ENCODE measurements around the gene FUT4.
"Not testable (repeated sequence)": the region's sequence is repeated elsewhere in the genome, so short reads cannot be mapped to it uniquely, and the experiment has no call there.

Gene FUT4

DNA sequence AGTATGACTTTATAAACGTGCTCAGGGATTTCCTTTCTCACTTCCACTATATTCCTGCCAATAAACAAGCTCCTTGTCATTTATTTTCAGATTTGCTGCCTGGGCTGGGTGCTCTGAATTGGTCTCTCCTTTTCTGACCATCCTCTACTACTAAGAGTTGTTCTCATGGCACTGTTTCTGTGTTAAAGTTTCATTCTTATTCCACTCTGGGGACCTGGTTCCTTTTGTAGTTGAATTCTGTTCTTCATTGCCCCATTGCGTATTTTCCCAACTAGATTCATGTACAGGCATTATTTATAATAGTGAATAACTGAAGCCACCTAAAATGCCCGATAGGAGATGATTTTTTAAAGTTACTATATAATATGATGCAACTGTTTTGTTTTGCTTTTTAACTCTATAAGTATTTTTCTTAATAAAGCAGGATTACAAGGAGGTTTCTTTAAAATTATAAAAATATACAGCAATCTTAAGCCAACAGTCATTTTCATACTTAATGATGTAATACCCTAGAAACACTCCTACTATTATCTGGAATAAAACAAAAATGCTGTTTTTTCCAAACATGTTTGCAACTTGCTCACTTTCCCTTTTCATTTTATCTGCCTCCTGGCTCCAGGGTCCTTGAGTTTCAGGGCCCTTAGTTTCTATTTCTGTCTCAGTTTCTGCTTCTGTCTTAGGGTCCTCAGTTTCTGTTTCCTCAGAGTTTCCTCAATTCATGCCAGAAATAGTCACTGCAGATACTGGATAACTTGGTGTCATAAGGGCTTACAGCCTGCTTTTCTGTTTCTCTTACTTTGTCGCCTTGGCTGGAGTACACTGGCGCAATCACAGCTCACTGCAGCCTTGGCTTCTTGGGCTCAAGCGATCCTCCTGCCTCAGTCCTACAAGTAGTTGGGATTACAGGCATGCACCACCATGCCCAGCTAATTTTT lies 9.8 kb upstream of the FUT4 start:
- no peak for DNase-seq

DNA sequence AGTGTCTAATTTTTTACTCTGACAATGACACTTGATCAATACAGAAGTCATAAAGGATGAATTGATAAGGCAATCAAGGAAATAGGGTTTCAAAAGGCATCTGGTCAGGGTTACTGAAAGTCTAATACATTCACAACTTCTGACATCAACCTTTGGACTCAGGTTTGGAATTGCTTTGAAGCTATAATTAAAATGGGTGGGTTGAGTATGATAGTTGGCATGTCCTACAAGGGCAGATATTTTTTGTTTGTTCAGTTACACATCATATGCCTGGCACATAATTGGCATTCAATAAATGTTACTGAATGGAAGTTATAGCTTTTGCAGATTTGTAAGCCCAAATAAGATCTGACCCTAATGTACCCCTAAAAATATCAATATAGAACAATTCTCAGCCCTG lies 7.3 kb upstream of the FUT4 start:
- DNase-seq = no peak

DNA sequence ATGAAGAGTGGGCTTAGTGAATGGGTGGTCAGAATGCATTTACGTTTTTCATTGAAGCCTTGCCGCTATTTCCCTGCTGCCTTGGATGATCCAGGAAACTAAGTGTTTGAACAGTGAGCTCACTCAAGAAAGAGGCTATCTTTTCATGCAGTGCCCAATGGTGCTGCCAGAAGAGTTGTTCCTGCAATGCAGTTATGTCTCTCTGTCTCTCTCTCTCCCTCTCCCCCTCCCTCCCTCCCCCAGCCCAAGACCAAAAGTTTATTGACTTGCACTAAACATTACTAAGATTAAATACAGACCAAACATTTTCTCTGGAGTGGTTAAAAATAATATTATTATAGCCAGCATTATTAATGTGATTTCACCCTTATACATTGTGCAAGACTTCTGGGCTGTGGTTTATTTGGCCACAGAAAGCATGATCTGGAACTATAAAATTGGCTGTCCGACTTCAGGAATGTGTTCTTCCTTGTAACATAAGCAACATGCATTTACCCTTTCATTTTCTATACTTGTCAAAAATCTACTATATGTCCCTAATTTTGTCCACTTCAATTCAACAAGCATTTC lies 6.6 kb upstream of the FUT4 start:
- DNase-seq = no peak

DNA sequence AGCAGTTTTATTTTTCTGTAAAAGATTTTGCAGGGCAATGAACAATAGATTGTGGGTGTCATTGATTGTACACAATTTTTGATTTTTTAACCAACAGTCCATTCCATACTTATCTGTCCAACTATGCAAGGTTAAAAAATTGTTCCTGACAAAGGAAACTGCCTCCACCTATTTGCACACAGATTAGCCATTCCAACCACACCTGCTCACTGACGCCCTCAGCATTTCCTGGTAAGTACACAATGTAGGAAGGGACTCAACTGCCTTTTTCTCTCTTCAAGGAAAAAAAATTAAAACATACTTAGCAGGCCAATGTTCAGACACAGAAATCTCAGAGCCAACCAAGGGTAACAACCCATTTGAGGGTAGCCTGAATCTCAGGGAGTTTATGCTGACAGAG lies 4.3 kb upstream of the FUT4 start:
- no peak for DNase-seq

DNA sequence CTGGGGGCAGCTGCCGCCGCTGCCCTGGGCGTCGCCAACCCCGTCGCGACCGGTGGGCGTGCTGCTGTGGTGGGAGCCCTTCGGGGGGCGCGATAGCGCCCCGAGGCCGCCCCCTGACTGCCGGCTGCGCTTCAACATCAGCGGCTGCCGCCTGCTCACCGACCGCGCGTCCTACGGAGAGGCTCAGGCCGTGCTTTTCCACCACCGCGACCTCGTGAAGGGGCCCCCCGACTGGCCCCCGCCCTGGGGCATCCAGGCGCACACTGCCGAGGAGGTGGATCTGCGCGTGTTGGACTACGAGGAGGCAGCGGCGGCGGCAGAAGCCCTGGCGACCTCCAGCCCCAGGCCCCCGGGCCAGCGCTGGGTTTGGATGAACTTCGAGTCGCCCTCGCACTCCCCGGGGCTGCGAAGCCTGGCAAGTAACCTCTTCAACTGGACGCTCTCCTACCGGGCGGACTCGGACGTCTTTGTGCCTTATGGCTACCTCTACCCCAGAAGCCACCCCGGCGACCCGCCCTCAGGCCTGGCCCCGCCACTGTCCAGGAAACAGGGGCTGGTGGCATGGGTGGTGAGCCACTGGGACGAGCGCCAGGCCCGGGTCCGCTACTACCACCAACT lies 1.0 kb downstream of the FUT4 start:
- no peak for DNase-seq

DNA sequence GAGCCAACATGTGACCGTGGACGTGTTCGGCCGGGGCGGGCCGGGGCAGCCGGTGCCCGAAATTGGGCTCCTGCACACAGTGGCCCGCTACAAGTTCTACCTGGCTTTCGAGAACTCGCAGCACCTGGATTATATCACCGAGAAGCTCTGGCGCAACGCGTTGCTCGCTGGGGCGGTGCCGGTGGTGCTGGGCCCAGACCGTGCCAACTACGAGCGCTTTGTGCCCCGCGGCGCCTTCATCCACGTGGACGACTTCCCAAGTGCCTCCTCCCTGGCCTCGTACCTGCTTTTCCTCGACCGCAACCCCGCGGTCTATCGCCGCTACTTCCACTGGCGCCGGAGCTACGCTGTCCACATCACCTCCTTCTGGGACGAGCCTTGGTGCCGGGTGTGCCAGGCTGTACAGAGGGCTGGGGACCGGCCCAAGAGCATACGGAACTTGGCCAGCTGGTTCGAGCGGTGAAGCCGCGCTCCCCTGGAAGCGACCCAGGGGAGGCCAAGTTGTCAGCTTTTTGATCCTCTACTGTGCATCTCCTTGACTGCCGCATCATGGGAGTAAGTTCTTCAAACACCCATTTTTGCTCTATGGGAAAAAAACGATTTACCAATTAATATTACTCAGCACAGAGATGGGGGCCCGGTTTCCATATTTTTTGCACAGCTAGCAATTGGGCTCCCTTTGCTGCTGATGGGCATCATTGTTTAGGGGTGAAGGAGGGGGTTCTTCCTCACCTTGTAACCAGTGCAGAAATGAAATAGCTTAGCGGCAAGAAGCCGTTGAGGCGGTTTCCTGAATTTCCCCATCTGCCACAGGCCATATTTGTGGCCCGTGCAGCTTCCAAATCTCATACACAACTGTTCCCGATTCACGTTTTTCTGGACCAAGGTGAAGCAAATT lies 1.8 kb downstream of the FUT4 start:
- no peak for DNase-seq

DNA sequence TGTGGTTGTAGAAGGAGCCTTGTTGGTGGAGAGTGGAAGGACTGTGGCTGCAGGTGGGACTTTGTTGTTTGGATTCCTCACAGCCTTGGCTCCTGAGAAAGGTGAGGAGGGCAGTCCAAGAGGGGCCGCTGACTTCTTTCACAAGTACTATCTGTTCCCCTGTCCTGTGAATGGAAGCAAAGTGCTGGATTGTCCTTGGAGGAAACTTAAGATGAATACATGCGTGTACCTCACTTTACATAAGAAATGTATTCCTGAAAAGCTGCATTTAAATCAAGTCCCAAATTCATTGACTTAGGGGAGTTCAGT lies 2.4 kb downstream of the FUT4 start:
- DNase-seq = no peak

DNA sequence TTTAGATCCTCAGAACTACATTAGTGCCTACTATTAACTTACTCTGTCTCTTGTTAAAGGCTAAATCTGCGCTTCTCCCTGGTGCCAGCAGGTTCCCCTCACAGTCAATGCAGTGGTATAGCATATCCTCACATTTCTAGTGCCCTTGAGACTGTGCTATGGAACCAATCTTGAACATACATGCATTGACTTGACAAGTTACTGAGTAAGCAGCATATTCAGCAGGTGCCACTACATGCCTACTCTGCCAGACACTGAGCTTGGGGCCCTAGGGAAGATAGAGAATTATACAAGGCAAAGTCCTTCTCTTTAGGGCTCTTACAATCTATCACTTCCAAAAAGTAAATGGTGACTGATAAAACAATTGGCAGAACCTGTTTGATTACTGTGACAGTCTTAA lies 3.2 kb downstream of the FUT4 start:
- DNase-seq = peak in 1 of 2 experiments; percentile 52

DNA sequence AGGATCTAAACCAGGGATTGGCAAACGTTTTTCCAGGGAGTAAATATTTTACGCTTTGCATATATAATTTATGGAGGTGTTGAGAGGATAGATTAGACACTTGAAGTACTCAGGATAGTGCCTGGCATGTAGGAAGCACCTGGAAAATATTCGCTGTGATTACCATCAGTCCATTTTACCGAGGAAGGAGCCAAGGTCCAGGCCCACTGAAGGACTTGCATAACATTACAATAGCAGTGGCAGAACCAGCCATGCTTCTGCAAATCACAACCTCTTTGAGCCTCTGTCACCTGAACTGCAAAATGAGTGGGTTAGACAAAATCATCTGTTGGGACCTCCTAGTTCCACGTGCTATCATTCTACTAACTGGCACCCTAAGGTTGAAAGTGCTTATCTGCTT lies 5.4 kb downstream of the FUT4 start:
- no peak for DNase-seq

DNA sequence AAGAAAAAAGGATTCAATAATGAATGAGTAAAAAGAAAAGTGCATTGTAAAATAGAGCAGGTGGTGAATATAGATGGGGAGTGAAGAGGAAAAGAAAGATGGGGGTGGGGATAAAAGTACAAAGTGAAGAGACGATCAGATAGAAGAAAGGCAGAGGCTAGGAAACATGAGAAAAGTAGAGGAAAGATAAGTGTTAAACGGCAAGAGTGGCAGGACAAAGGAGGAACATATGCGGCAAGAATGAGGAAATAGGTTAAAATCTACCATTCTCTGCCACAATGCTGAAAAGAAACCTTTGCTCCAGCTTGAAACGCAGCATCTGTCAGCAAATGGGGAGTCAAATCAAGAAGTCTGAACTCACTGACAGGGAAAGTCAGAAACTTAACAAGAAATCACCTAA lies 6.8 kb downstream of the FUT4 start:
- DNase-seq = no peak

DNA sequence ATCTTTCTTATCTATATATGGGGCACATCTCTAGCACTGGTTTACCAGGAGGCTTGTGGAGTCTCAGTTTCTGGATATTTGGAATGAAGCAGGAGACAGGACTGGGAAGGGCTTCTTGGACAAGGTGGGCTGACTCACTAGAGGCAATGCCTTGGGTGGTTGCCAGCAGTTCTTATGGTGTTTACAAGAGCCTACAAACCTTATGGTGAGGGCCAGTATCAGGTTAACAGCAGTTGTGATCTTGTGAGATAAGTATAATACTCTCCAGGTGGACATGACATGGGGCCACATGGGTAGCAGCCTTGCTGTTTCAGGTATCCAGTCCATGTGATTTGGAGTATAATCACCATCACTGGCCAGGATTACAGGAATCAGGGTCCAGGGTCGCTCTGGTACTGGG lies 10.2 kb downstream of the FUT4 start:
- DNase-seq = no peak

DNA sequence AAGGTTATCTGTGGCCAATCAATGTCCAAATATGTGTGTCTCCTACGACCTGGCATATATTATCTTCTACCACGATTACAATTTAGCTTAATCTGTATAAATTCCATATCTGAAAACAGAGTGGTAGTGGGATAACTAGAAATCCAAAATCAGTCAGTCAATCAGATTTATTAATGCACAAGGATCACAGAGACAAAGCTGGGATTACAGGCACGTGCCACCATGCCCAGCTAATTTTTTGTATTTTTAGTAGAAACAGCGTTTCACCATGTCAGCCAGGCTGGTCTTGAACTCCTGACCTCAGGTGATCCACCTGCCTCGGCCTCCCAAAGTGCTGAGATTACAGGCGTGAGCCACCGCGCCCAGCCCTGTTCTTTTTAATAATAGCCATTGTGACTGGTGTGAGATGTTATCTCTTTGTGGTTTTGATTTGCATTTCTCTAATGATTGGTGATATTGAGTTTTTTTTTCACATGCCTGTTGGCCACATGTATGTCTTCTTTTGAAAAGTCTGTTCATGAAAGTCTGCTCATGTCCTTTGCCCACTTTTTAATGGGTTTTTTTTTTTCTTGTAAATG lies 12.1 kb downstream of the FUT4 start:
- not testable (repeated sequence) for DNase-seq

DNA sequence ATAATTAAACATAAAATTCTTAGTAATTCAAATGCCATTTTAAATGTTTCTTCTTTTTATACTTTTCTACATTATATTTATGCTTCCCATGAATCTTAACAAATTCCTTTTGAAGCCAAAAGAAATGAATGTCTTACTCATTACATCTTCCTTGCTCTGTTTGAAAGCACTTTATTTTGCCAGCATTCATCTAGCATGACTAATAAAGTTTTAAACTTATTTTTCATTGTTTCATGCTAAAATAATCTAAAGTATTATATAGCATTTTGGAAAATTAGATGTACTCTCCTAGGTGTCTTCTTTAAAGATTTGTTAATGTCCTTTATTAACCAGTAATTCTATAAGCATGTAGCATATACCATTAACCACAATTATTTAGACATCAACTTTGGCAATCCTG lies 13.7 kb downstream of the FUT4 start:
- no peak for DNase-seq

DNA sequence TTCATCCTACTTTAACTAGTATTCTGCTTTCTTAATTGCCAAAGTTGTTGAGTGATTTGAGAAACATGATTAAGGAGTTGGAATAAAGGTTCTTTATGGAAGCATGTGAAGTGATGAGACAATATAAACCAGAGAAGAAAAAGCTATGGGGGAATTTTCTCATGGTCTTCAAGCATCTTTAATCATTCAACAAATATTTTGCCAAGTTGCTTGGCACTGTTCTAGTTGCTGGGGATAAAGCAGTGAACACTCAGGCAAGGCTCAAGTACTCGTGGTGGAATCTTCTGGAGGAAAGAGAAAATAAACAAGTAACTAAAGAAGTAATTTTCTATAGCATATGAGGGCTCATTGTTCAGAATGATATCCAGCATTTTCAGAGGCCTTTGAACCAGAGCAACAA lies 14.3 kb downstream of the FUT4 start:
- DNase-seq = no peak

DNA sequence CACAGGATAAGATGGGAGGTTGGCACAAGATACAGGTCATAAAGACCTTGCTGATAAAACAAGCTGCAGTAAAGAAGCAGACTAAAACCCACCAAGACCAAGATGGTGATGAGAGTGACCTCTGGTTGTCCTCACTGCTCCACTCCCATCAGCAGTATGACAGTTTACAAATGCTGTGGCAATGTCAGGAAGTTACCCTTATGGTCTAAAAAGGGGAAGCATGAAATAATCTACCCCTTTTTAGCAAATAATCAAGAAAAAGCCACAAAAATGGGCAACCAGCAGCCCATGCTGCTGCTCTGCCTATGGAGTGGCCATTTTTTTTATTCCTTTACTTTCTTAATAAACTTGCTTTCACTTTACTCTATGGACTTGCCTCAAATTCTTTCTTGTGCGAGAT lies 14.7 kb downstream of the FUT4 start:
- DNase-seq = no peak

DNA sequence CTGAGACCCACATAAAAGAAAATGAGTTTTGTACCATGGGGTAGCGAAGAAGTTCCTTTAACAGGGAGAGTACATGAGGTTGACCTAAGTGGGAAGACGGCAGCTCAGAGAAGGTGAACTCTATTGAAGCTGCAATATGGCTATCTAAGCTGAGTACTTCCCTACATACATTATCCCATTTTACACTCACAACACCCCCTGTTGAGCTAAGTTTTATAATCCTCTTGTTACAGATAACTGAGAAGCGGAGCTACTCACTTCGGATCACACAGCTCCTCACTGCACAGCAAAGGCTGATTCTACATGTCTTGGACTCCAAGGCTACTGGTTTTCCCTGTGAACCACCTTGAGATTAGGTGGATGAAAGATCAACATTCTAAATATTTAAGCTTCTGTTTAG lies 15.2 kb downstream of the FUT4 start:
- DNase-seq = no peak

DNA sequence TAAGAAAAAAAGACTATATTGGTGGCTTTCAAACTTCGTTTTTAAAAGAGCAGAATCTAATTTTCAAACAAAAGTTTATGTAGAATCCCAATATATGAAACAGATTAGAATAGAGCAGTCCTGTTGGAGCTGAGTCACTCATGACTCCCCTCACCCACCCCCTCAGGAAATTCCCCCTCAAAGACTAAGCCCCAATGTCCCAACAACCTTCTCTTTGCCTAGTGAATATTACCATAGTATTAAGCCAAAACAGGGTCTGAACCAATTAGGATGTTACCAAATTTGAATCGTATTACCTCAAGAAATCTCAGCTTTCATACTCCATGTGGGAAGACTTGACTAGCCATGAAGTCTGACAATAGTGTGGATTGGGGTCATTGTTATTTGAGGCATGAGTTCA lies 15.6 kb downstream of the FUT4 start:
- DNase-seq = no peak

DNA sequence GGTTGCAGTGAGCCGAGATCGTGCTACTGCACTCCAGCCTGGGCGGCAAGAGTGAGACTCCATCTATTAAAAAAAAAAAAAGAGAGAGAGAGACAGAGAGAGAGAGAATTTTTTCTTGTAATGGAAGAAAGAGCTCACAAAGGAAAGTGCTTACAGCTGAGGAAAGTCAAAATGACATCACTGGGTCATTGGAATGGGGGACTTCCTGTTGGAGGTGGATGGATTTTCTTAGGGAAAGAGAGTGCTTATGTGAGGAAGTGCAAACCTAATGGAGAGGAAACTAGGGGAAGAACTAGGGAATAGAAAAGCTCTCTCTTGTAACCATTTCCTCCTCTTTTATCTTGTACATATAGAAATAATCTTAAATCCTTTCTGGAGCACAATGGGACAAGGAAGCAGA lies 17.1 kb downstream of the FUT4 start:
- no peak for DNase-seq

DNA sequence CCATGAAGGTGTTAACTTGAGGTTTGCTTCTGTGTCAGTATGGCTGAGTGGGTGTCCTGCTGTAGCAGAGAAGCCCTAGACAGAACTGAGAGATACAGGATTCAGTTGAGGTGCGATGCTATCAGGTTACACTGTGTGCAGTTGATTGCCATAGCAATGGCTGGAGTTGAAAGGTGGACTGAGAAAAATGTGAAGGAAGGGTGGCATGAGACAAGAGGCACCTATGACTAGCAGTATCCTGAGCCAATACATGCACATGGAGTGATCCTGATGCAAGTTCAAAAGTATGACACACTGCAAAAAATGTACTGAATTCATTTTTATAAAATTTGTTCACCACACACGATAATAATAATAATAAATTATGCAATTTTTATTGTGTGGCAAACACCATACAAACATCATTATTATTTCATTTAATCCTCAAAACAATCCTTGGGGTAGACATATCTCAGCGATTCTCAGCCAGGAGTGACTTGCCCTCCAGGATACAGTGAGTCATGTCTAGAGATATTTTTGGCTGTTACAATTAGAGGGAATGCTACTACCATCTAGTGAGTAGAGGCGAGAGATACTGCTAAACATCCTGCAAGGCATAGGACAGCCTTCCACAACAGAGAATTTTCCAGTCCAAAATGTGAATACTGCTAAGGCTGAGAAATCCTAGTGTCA lies 19.6 kb downstream of the FUT4 start:
- DNase-seq = peak in 1 of 2 experiments; percentile 58

DNA sequence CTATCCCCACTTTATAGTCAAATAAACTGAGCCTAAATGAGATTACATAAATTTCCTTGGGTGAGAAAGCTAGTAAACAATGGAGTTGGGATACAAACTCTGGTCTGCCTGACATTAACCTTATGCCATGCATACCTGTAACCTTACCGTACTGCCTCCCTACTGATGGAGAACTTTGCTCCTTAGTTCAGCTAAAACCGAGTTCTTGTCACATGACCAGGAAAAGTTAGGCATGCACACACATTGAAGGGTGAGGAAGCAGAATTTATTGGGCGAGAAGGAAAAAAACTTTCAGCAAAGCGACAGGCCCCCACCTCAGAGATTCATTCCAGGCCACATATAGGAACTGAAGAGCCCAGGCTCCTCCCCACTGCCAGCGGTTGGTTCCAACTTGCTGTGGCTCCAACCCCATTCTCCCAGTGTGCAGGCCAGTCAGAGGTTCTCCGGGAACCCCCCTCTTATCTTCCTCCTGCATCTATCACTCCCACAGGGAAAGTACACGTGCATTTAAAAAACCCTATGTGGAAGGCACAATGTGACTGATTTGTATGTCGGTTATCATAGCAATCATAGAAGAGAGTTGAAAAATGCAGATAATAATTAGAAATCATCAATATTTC lies 20.2 kb downstream of the FUT4 start:
- DNase-seq = no peak

DNA sequence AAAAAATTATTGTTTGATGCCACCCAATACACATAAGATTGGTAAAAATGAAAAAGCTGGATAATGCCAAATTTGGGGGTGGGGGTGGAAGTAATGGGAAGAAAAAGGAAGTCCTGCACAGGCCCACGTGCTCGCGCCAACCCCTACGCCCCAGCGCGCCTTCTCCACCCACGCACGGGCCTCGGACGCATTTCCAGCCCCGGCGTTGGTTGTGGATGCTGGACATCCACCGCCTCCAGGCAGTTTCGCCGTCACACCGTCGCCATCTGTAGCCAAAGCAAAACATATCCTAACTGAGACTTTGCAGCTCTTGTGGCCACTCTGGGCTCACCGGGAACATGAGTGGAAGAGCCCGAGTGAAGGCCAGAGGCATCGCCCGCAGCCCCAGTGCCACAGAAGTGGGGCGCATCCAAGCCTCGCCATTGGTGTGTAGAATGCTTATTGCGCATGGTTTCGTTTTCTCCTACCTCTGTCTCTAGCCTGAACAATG lies 23.5 kb downstream of the FUT4 start, which contains the start of gene PIWIL4:
TSS of gene PIWIL4 (plus strand) at position 188 of the 490 bp plus-strand sequence. CDS start at position 339, 151 bp downstream.
- no peak for DNase-seq

DNA sequence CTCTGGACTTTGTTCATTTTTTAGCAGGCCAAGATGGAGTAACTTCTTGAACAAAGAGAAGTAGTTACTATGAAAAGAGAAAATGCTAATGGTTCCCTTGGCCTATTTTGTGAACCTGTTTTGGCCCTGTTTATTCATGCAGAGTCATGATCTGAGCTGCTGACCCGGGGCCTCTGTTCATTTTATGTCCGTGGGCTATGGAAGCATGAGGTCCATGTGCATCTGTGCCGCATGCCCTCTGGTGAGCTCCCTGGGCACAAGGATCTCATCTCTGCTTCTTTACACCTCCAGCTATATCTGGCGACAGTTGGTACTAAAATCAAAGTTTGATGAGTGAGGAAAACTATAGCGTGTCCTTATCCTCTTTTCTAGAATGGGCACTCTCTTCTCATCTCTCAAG lies 24.5 kb downstream of the FUT4 start:
- DNase-seq = no peak
